Pancreas (tissue), 10 donors: ENCODE results near the gene GDPD5. TPM values are rescaled to one million over a fixed set of nuclear protein-coding genes. Genes with fewer than 3 reads are reported as not detected.
A peak's percentile ranks its signal among the peaks of the same experiment; 100 is the strongest.

Source experiments
- ATAC-seq, 4 donors: fragments of 200-7000 bp; cut with Tn5 transposase; one replicate each; pipeline versions ENCODE4 v1.8.0 to v1.9.1; 2020; ENCODE audit warnings: mild to moderate bottlenecking in 4 of 4, moderate library complexity in 4 of 4
- DNase-seq, 6 donors: peaks; one replicate each; pipeline ENCODE4 v3.0.0-alpha.2; 2020
- FAIRE-seq: peaks from 2 replicates; lab custom pipeline; 2012; peaks lifted over from hg19 to GRCh38; lab: Jason Lieb, UNC
- H3K27ac ChIP-seq, 4 donors: fragments of 200-600 bp; sonication (generic); 1 replicate in 3 of 4; 2 replicates in 1 of 4; pipeline versions ENCODE4 v1.5.0 to v1.8.0; 2020
- H3K27me3 ChIP-seq, 4 donors: fragments of 200-600 bp; one replicate each; pipeline ENCODE4 v1.8.0; 2021
- H3K36me3 ChIP-seq, 3 donors: fragments of 200-600 bp; sonication (generic) in 1 of 3; one replicate each; pipeline versions ENCODE4 v1.5.0 to v1.8.0; 2020 to 2021
- H3K4me1 ChIP-seq, 3 donors: fragments of 200-600 bp; one replicate each; pipeline ENCODE4 v1.8.0; 2021
- H3K4me3 ChIP-seq, 4 donors: fragments of 200-600 bp; sonication (generic) in 2 of 4; one replicate each; pipeline versions ENCODE4 v1.5.0 to v1.8.0; 2020 to 2021
- H3K9me3 ChIP-seq, 4 donors: fragments of 200-600 bp; one replicate each; pipeline ENCODE4 v1.8.0; 2021
- CTCF ChIP-seq, 4 donors: fragments of 200-600 bp; sonication (generic) in 3 of 4; IDR thresholded peaks; one replicate each; pipeline versions ENCODE4 v1.5.0 to v1.8.0; 2021; ENCODE audit warnings: antibody characterized with exemption in 4 of 4
- WGBS, 2 donors: extraction: QIAGEN DNeasy Blood & Tissue Kit; methylation state at CpG; one replicate each; pipeline ENCODE4 v1.1.7; 2013; 5-methylcytosine and 5-hydroxymethylcytosine counted together
- intact Hi-C, 3 donors: fragments of 100-400 bp; cut with DNase I; formaldehyde crosslinking; loops; one replicate each; pipeline versions ENCODE4 v1.11.1 to v1.14.2; 2022
- polyA plus RNA-seq, 2 donors: library from polyadenylated mRNA; stranded (reverse); fragments of 200-250 nt; gene quantifications; one replicate each; pipeline ENCODE4 v1.2.3, GENCODE V29; 2013
- total RNA-seq, 6 donors: library from RNA; stranded (reverse); fragmentation: NEBNext Ultra II Directional in 4 of 6; extraction: Animal tissue kit (Norgen Biotek cat#: 25700) in 4 of 6; gene quantifications; one replicate each; pipeline versions ENCODE4 v1.2.1 to v1.2.4, GENCODE V29; 2021 to 2023
- donor health status: healthy with polysubstance abuse.
- donor health status: DM: no; HTN: no; CAD: no; lungs with moderate emphysema.
- donor health status: DM: no; HTN: no; CAD: no.
- donor health status: control.
- donor health status: control.
- donor health status: Bipolar disorder and iron deficiency.
- donor health status: DM: yes; HTN: yes; CAD: no.
- donor health status: DM: no; HTN: no; CAD: no.
- donor health status: DM: no; HTN: no; CAD: no.
- donor health status: DM: yes; HTN: yes; CAD: no.

The GDPD5 gene
- total and polyA plus RNA-seq, 8 donors: 24.3 to 92.9 (median 32.7) TPM

DNA sequence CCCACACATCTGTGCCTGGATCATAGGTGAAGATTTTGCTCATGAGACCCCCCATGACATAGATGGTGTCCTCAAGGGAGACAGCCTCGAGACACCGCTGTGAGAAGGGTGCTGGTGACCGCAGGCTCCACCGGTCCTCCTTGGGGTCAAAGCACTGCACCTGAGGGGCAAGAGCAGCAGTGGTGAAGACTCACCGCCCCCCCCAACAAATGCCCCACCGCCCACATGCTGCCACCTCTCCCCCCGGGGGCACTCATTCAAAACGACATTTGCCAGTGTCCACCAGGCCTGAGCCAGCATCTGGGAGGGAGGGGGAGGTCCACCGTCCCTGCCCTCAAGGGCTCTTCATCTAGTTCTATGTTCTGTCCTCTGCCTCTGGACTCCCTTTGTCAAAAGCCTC, 102.0 kb downstream of the GDPD5 start:
- Histone ChIP-seq H3K27me3 (no peaks in the 10 kb centered on the region), H3K27ac (no peak overlapping the region), H3K9me3 (no peaks in the 10 kb centered on the region), H3K4me3 (no peak overlapping the region), H3K4me1 (peaks cover 4 to 11% (median 11%) of the 10 kb centered on the region in 3 donors), H3K36me3 (no peaks in the 10 kb centered on the region)
- 86 to 89% methylated on average over 9 of the region's 9 CpGs for WGBS, 2 donors
- no peak for ATAC-seq
- DNase-seq: peak in 3 of 6 donors; percentile 15 to 42 (median 35)
- TF ChIP-seq CTCF (IDR thresholded peaks at IDR 0.05): no peak
- intact Hi-C loops: no loop called here
- no peak for FAIRE-seq

GRCh38 chr11:75422248-75423231, 103.2 kb downstream of the GDPD5 start:
- no peaks in the 10 kb centered on the region for H3K27me3 ChIP-seq
- FAIRE-seq: no peak
- no peak for TF ChIP-seq CTCF (IDR thresholded peaks at IDR 0.05)
- intact Hi-C loops: no loop called here
- H3K27ac ChIP-seq: peak overlapping the region; percentile 0 to 25 (median 19)
- peaks cover 4 to 11% (median 9%) of the 10 kb centered on the region in 3 donors for H3K4me1 ChIP-seq
- peak; percentile 46 to 66 (median 54) for DNase-seq
- H3K4me3 ChIP-seq: no peak overlapping the region
- H3K36me3 ChIP-seq: no peaks in the 10 kb centered on the region
- H3K9me3 ChIP-seq: no peaks in the 10 kb centered on the region
- WGBS, 2 donors: 38 to 39% methylated on average over 15 of the region's 15 CpGs
- peak; percentile 75 to 84 (median 80) for ATAC-seq

- Histone ChIP-seq H3K27me3 (no peaks in the 10 kb centered on the region), H3K36me3 (no peaks in the 10 kb centered on the region), H3K4me3 (no peak overlapping the region), H3K27ac (peak overlapping the region in 2 of 4 donors; percentile 20 to 25), H3K4me1 (peaks cover 4 to 11% (median 9%) of the 10 kb centered on the region in 3 donors), H3K9me3 (no peaks in the 10 kb centered on the region)
- ATAC-seq: peak in 3 of 4 donors; percentile 19 to 46 (median 21)
- WGBS, 2 donors: 22 to 26% methylated on average over 2 of the region's 2 CpGs
- no peak for TF ChIP-seq CTCF (IDR thresholded peaks at IDR 0.05)
- intact Hi-C loops: no loop called here
- no peak for DNase-seq
- FAIRE-seq: no peak
These were observed 103.9 kb downstream of the GDPD5 start for GRCh38 chr11:75421902-75422247.

- H3K27ac ChIP-seq: peak overlapping the region in 2 of 4 donors; percentile 4 to 20
- no peak overlapping the region for H3K4me3 ChIP-seq
- no peak for TF ChIP-seq CTCF (IDR thresholded peaks at IDR 0.05)
- peaks cover 4 to 11% (median 9%) of the 10 kb centered on the region in 3 donors for H3K4me1 ChIP-seq
- H3K9me3 ChIP-seq: no peaks in the 10 kb centered on the region
- WGBS, 2 donors: 74 to 78% methylated on average over 11 of the region's 11 CpGs
- DNase-seq: peak in 2 of 6 donors; percentile 13 to 47
- FAIRE-seq: no peak
- intact Hi-C loops: no loop called here
- no peaks in the 10 kb centered on the region for H3K27me3 ChIP-seq
- no peaks in the 10 kb centered on the region for H3K36me3 ChIP-seq
- ATAC-seq: no peak
These were observed 104.6 kb downstream of the GDPD5 start for GRCh38 chr11:75421035-75421602.
